Sigmoid colon (tissue), 7 donors: ENCODE data around the gene EIF4G3. TPM values are rescaled to one million over a fixed set of nuclear protein-coding genes. Genes with fewer than 3 reads are reported as not detected.

Experiments used
- DNase-seq: peaks from one replicate; pipeline ENCODE4 v3.0.0-alpha.2; 2019
- H3K27ac ChIP-seq, 4 donors: fragments of 200-600 bp; sonication (generic); one replicate each; pipeline ENCODE4 v1.5.1; 2016 to 2019; ENCODE audit warnings: mild to moderate bottlenecking in 1 of 4
- H3K27me3 ChIP-seq, 3 donors: fragments of 200-600 bp; sonication (generic); one replicate each; pipeline ENCODE4 v1.5.1; 2019; ENCODE audit warnings: mild to moderate bottlenecking in 1 of 3
- H3K36me3 ChIP-seq, 4 donors: fragments of 200-600 bp; sonication (generic); one replicate each; pipeline ENCODE4 v1.5.1; 2016 to 2019
- H3K4me1 ChIP-seq, 4 donors: fragments of 200-600 bp; sonication (generic); one replicate each; pipeline ENCODE4 v1.5.1; 2017 to 2019
- H3K4me3 ChIP-seq, 4 donors: fragments of 200-600 bp; sonication (generic); one replicate each; pipeline ENCODE4 v1.5.1; 2017 to 2019; ENCODE audit warnings: mild to moderate bottlenecking in 2 of 4, moderate library complexity in 1 of 4
- H3K9me3 ChIP-seq, 4 donors: fragments of 200-600 bp in 3 of 4; sonication (generic) in 3 of 4; one replicate each; pipeline versions ENCODE4 v1.5.1 to v1.6.1; 2013 to 2019
- EP300 ChIP-seq, 4 donors: sonication (generic); formaldehyde crosslinking; IDR thresholded peaks; one replicate each; pipeline ENCODE4 v1.6.1; 2017; ENCODE audit warnings: antibody characterized with exemption in 4 of 4
- POLR2A ChIP-seq, 2 donors: fragments of 450-650 bp; IDR thresholded peaks; one replicate each; pipeline ENCODE4 v1.6.1; 2016; ENCODE audit warnings: antibody characterized with exemption in 2 of 2, mild to moderate bottlenecking in 2 of 2, moderate library complexity in 2 of 2
- POLR2AphosphoS5 ChIP-seq, 4 donors: sonication (generic); formaldehyde crosslinking; IDR thresholded peaks; one replicate each; pipeline ENCODE4 v1.6.1; 2017; ENCODE audit warnings: antibody characterized with exemption in 4 of 4
- WGBS, 2 donors: extraction: QIAGEN DNeasy Blood & Tissue Kit; methylation state at CpG; one replicate each; pipeline ENCODE4 v1.1.7; 2013; 5-methylcytosine and 5-hydroxymethylcytosine counted together
- intact Hi-C: fragments of 100-400 bp; cut with DNase I; formaldehyde crosslinking; loops from one replicate; pipeline ENCODE4 v1.15.1; 2023
- polyA plus RNA-seq, 3 donors: library from polyadenylated mRNA; stranded (reverse); fragments of 200-250 nt; gene quantifications; one replicate each; pipeline ENCODE4 v1.2.3, GENCODE V29; 2013
- total RNA-seq, 4 donors: library from RNA; depleted of rRNA; stranded (reverse); fragments of >200 nt; gene quantifications; one replicate each; pipeline ENCODE4 v1.1.0, GENCODE V29; 2016
- TF ChIP-seq, protein P1 (sequence below), 4 experiments: fragments of 450-650 bp in 3 of 4; fragments of 200-600 bp in 1 of 4; IDR thresholded peaks; one replicate each; pipeline ENCODE4 v1.5.1; 2016 to 2019; ENCODE audit warnings: antibody characterized with exemption in 4 of 4, mild to moderate bottlenecking in 3 of 4, moderate library complexity in 2 of 4
- donor health status: healthy with polysubstance abuse.
- donor health status: Bipolar disorder and iron deficiency.
- donor health status: healthy.

EIF4G3 gene
- total and polyA plus RNA-seq, 7 donors, result 13.4 to 65.9 (median 33.5) TPM

DNA sequence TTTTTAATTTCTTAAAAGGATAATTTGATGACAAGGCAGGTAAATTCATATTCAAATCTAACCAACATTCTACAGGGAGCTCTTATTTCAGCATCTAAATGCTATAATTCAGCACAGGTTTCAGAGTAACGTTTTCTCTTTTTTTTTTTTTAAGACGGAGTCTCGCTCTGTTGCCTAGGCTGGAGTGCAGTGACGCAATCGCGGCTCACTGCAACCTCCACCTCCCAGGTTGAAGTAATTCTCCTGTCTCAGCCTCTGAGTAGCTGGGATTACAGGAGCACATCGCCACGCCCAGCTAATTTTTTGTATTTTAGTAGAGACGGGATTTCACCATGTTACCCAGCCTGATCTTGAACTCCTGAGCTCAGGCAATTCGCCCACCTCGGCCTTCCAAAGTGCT lies 66.5 kb downstream of the EIF4G3 start:
- Histone ChIP-seq H3K4me1 (peaks cover 0 to 12% (median 0%) of the 10 kb centered on the region in 4 donors), H3K4me3 (no peak overlapping the region), H3K9me3 (no peaks in the 10 kb centered on the region), H3K27ac (no peak overlapping the region), H3K36me3 (peaks cover 0 to under 1% (median 0%) of the 10 kb centered on the region in 4 donors), H3K27me3 (no peaks in the 10 kb centered on the region)
- TF ChIP-seq, protein P1, sequence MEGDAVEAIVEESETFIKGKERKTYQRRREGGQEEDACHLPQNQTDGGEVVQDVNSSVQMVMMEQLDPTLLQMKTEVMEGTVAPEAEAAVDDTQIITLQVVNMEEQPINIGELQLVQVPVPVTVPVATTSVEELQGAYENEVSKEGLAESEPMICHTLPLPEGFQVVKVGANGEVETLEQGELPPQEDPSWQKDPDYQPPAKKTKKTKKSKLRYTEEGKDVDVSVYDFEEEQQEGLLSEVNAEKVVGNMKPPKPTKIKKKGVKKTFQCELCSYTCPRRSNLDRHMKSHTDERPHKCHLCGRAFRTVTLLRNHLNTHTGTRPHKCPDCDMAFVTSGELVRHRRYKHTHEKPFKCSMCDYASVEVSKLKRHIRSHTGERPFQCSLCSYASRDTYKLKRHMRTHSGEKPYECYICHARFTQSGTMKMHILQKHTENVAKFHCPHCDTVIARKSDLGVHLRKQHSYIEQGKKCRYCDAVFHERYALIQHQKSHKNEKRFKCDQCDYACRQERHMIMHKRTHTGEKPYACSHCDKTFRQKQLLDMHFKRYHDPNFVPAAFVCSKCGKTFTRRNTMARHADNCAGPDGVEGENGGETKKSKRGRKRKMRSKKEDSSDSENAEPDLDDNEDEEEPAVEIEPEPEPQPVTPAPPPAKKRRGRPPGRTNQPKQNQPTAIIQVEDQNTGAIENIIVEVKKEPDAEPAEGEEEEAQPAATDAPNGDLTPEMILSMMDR (IDR thresholded peaks at IDR 0.05), result no peak
- TF ChIP-seq EP300 (IDR thresholded peaks at IDR 0.05) (no peak), POLR2AphosphoS5 (IDR thresholded peaks at IDR 0.05) (no peak), POLR2A (IDR thresholded peaks at IDR 0.05) (no peak)
- WGBS, 2 donors, result 96% methylated on average over 11 of the region's 11 CpGs
- no peak for DNase-seq
- intact Hi-C loops, result no loop called here

DNA sequence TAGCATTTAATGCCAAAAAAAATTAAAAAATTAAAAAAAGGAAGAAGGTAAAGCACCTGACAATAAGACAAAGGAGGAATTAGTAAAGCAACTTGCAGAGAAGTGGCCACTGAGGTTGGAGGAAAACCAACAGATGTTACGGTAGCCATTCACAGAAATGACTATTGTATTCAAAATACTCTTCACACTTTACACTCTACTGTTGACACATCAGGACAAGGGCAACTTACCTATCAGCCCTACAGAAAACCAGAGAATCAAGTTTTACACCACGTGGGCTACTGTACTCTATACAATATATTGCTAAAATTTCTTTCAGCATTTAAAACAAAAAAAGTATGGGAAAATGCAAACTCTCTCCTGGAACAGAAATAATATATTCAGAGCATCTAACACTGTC lies 70.0 kb downstream of the EIF4G3 start:
- Histone ChIP-seq H3K27ac (no peak overlapping the region), H3K36me3 (peaks cover 0 to 5% (median 2%) of the 10 kb centered on the region in 4 donors), H3K9me3 (no peaks in the 10 kb centered on the region), H3K27me3 (no peaks in the 10 kb centered on the region), H3K4me3 (no peak overlapping the region), H3K4me1 (peaks cover 0 to 5% (median 0%) of the 10 kb centered on the region in 4 donors)
- intact Hi-C loops, result no loop called here
- TF ChIP-seq EP300 (IDR thresholded peaks at IDR 0.05) (no peak), POLR2AphosphoS5 (IDR thresholded peaks at IDR 0.05) (no peak), POLR2A (IDR thresholded peaks at IDR 0.05) (no peak)
- DNase-seq, result no peak
- WGBS, 2 donors, result 45 to 77% methylated on average over 2 of the region's 2 CpGs

DNA sequence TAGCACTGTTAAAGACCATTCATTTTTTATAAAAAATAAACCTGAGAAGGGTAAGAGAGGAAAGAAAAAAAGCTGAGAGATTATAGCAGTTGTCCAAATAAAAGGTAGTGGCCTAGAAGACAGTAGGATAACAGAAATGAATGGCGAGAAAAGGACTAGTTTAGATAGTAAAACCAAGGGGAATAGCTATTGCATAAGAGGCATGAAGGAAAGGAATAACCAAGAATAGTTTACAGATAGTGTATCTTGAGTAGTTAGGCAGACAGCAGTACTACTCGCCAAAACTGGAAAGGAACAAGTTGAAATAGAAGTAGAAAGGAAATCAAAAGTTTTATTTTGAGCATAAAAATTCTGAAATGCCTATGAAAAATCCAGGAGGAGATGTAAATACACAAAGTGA lies 70.5 kb downstream of the EIF4G3 start:
- intact Hi-C loops, result no loop called here
- Histone ChIP-seq H3K27ac (no peak overlapping the region), H3K27me3 (no peaks in the 10 kb centered on the region), H3K9me3 (no peaks in the 10 kb centered on the region), H3K4me1 (no peaks in the 10 kb centered on the region), H3K36me3 (peaks cover 0 to 5% (median 2%) of the 10 kb centered on the region in 4 donors), H3K4me3 (no peak overlapping the region)
- no peak for DNase-seq
- TF ChIP-seq POLR2AphosphoS5 (IDR thresholded peaks at IDR 0.05), result no peak
- TF ChIP-seq POLR2A (IDR thresholded peaks at IDR 0.05), result no peak
- TF ChIP-seq EP300 (IDR thresholded peaks at IDR 0.05), result no peak
- TF ChIP-seq, protein P1 (IDR thresholded peaks at IDR 0.05), result no peak
- 95% methylated on average over 2 of the region's 2 CpGs for WGBS, 2 donors

DNA sequence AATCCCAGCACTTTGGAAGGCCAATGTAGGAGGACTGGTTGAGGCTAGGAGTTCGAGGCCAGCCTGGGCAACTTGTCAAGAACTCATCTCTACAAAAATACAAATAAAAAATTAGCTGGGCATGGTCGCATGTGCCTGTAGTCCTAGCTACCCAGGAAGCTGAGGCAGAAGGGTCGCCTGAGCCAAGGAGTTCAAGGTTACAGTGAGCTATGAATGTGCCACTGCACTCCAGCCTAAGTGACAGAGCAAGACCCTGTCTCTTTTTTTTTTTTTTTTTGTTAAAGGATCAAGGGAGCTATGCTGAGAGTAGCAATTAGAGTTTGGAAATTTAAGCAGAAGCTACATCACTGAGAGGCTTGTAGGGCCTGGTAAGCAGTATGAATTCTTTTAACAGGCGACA lies 70.9 kb downstream of the EIF4G3 start:
- no peak overlapping the region for H3K27ac ChIP-seq
- peaks cover 0 to 5% (median 2%) of the 10 kb centered on the region in 4 donors for H3K36me3 ChIP-seq
- DNase-seq, result no peak
- no peaks in the 10 kb centered on the region for H3K27me3 ChIP-seq
- intact Hi-C loops, result no loop called here
- 97 to 98% methylated on average over 4 of the region's 4 CpGs for WGBS, 2 donors
- H3K4me3 ChIP-seq, result no peak overlapping the region
- H3K9me3 ChIP-seq, result no peaks in the 10 kb centered on the region
- no peaks in the 10 kb centered on the region for H3K4me1 ChIP-seq
- TF ChIP-seq POLR2AphosphoS5 (IDR thresholded peaks at IDR 0.05) (no peak), EP300 (IDR thresholded peaks at IDR 0.05) (no peak), POLR2A (IDR thresholded peaks at IDR 0.05) (no peak)
- TF ChIP-seq, protein P1 (IDR thresholded peaks at IDR 0.05), result no peak

- no peak overlapping the region for H3K4me3 ChIP-seq
- no peaks in the 10 kb centered on the region for H3K4me1 ChIP-seq
- TF ChIP-seq EP300 (IDR thresholded peaks at IDR 0.05) (no peak), POLR2AphosphoS5 (IDR thresholded peaks at IDR 0.05) (no peak), POLR2A (IDR thresholded peaks at IDR 0.05) (no peak)
- TF ChIP-seq, protein P1 (IDR thresholded peaks at IDR 0.05), result no peak
- H3K36me3 ChIP-seq, result peaks cover 0 to 5% (median 2%) of the 10 kb centered on the region in 4 donors
- no peak for DNase-seq
- H3K9me3 ChIP-seq, result no peaks in the 10 kb centered on the region
- intact Hi-C loops, result no loop called here
- WGBS, 2 donors, result 97 to 98% methylated on average over 3 of the region's 3 CpGs
- H3K27me3 ChIP-seq, result no peaks in the 10 kb centered on the region
- H3K27ac ChIP-seq, result no peak overlapping the region
Observed at GRCh38 chr1:21104683-21105082, 72.0 kb downstream of the EIF4G3 start.
